Endometrial microvascular endothelial cells (primary cell): ENCODE measurements around the gene DUSP1. TPM values are rescaled to one million over a fixed set of nuclear protein-coding genes. Genes with fewer than 3 reads are reported as not detected.
"Not testable (repeated sequence)": the region's sequence is repeated elsewhere in the genome, so short reads cannot be mapped to it uniquely, and the experiment has no call there.

ENCODE experiments used
- in situ Hi-C: cut with HindIII; loops from 2 replicates; pipeline ENCODE4 v1.10.0; 2017; ENCODE audit warnings: low sequenced_read_pairs, low pct_unique_long_range_greater_than_20kb; ENCODE audit errors: inconsistent ontology term
- total RNA-seq: library from RNA; depleted of rRNA; stranded (reverse); fragments of >200 nt; gene quantifications from one replicate; pipeline ENCODE4 v1.2.3, GENCODE V29; 2015; ENCODE audit errors: inconsistent ontology term

DUSP1 gene
- total RNA-seq, 1 donor from 2014 or later: 143 TPM

- in situ Hi-C loops: not testable (repeated sequence)
Observed at GRCh38 chr5:172784162-172784561, 13.2 kb upstream of the DUSP1 start.

- in situ Hi-C loops: not testable (repeated sequence)
Observed at GRCh38 chr5:172783319-172783718, 12.3 kb upstream of the DUSP1 start.

- in situ Hi-C loops: no loop called here
Observed at GRCh38 chr5:172782169-172783039, 11.4 kb upstream of the DUSP1 start.

GRCh38 chr5:172779691-172780341 is 8.8 kb upstream of the DUSP1 start:
- in situ Hi-C loops: no loop called here

GRCh38 chr5:172777881-172778814 is 7.2 kb upstream of the DUSP1 start:
- in situ Hi-C loops: no loop called here

- in situ Hi-C loops: no loop called here
Observed at GRCh38 chr5:172776235-172776594, 5.2 kb upstream of the DUSP1 start.

GRCh38 chr5:172775326-172776234 is 4.6 kb upstream of the DUSP1 start:
- in situ Hi-C loops: no loop called here

GRCh38 chr5:172774561-172775315 is 3.7 kb upstream of the DUSP1 start:
- in situ Hi-C loops: no loop called here

GRCh38 chr5:172773481-172774469 is 2.8 kb upstream of the DUSP1 start:
- in situ Hi-C loops: no loop called here

GRCh38 chr5:172772112-172772906 is 1.3 kb upstream of the DUSP1 start:
- in situ Hi-C loops: no loop called here

GRCh38 chr5:172771439-172772111 is 580 bp upstream of the DUSP1 start:
- in situ Hi-C loops: no loop called here

GRCh38 chr5:172770374-172770674 is 671 bp downstream of the DUSP1 start:
- in situ Hi-C loops: no loop called here

- in situ Hi-C loops: no loop called here
Observed at GRCh38 chr5:172769616-172770373, 1.2 kb downstream of the DUSP1 start.

- in situ Hi-C loops: no loop called here
Observed at GRCh38 chr5:172769342-172769615, 1.7 kb downstream of the DUSP1 start.
